ENCODE data around the gene JMJD8.

DNA sequence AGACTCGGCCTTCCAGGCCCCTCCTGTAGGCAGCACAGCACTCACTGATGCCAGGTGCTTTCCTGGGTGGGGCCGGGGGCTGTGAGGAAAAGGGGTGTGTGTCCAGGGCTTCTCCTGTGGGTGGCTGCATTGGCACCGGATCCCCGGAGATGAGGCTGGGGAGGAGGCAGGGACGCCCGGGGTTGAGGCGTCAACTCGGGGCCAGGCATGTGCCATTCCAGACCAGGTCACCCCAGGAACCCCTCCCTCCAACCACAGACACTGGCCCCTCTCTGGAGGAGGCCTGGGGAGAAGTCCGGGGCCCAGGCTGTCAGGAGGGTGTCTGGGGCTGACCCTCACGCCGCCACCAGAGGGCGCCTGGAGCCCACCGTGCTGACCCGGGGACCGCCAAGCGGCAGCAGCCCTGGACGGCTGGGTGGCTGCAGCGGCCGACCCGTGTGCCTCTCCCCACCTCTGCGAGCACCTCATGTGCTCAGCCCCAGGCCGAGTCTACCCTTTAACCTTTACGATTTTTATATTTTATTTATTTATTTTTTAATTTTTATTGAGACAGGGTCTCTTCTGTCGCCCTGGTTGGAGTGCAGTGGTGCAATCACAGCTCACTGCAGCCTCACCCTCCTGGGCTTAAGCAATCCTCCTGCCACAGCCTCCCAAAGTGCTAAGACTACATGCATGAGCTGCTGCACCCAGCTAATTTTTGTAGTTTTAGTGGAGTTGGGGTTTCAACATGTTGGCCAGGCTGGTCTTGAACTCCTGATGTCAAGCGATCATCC lies 27.6 kb upstream of the JMJD8 start:
- no peak for TF ChIP-seq POLR2AphosphoS5 (IDR thresholded peaks at IDR 0.05; ENCODE audit: low read depth, low read length)
- TF ChIP-seq TAF1 (IDR thresholded peaks at IDR 0.05; ENCODE audit: borderline replicate concordance, insufficient read depth, low read length), result no peak
- TF ChIP-seq SIN3A (IDR thresholded peaks at IDR 0.05; ENCODE audit: borderline replicate concordance, insufficient read depth, low read length), result no peak
- no peak for TF ChIP-seq FOXP2 (optimal IDR thresholded peaks at IDR 0.05; ENCODE audit: borderline replicate concordance, extremely low read depth, extremely low read length, insufficient read depth)
- TF ChIP-seq, protein P1, sequence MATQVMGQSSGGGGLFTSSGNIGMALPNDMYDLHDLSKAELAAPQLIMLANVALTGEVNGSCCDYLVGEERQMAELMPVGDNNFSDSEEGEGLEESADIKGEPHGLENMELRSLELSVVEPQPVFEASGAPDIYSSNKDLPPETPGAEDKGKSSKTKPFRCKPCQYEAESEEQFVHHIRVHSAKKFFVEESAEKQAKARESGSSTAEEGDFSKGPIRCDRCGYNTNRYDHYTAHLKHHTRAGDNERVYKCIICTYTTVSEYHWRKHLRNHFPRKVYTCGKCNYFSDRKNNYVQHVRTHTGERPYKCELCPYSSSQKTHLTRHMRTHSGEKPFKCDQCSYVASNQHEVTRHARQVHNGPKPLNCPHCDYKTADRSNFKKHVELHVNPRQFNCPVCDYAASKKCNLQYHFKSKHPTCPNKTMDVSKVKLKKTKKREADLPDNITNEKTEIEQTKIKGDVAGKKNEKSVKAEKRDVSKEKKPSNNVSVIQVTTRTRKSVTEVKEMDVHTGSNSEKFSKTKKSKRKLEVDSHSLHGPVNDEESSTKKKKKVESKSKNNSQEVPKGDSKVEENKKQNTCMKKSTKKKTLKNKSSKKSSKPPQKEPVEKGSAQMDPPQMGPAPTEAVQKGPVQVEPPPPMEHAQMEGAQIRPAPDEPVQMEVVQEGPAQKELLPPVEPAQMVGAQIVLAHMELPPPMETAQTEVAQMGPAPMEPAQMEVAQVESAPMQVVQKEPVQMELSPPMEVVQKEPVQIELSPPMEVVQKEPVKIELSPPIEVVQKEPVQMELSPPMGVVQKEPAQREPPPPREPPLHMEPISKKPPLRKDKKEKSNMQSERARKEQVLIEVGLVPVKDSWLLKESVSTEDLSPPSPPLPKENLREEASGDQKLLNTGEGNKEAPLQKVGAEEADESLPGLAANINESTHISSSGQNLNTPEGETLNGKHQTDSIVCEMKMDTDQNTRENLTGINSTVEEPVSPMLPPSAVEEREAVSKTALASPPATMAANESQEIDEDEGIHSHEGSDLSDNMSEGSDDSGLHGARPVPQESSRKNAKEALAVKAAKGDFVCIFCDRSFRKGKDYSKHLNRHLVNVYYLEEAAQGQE (IDR thresholded peaks at IDR 0.05; ENCODE audit: insufficient read depth in 1 of 2, low read depth in 2 of 2, low read length in 2 of 2), result no peak

Measured in PFSK-1 (cell line).